Naive thymus-derived CD4-positive, alpha-beta T cell (primary cell): Measurements from ENCODE around the gene TBXAS1. TPM values are rescaled to one million over a fixed set of nuclear protein-coding genes. Genes with fewer than 3 reads are reported as not detected.

ENCODE experiments used
- ATAC-seq: fragments of 150-1000 bp; cut with Tn5 transposase; 2 replicates; pipeline ENCODE4 v1.10.0; 2021; ENCODE audit warnings: mild to moderate bottlenecking, moderate library complexity
- CTCF ChIA-PET: fragments of 350-600 bp; sonication (Branson Sonifier 250); formaldehyde crosslinking; loops from one replicate; lab custom pipeline; 2021; ENCODE audit warnings: antibody characterized with exemption; lab: Charles Lee
- POLR2A ChIA-PET: fragments of 350-600 bp; sonication (Branson Sonifier 250); formaldehyde crosslinking; loops from one replicate; lab custom pipeline; 2021; ENCODE audit warnings: antibody characterized with exemption, inconsistent platforms; lab: Charles Lee
- DNase-seq, 9 donors: peaks; one replicate each; pipeline versions ENCODE4 v3.0.0 to v3.0.0-alpha.2; 2020 to 2022; ENCODE audit warnings: mixed read lengths in 1 of 9
- H3K27ac ChIP-seq: one replicate; pipeline ENCODE4 v1.7.0; 2013; ENCODE audit warnings: mild to moderate bottlenecking, low read depth, low read length, moderate library complexity
- H3K27me3 ChIP-seq, 2 donors: one replicate each; pipeline ENCODE4 v1.7.0; 2013; ENCODE audit warnings: low read length in 2 of 2, mild to moderate bottlenecking in 2 of 2, moderate library complexity in 2 of 2; ENCODE audit not compliant: control insufficient read depth in 2 of 2, insufficient read depth in 2 of 2
- H3K36me3 ChIP-seq, 3 experiments: 1 replicate in 2 of 3; 2 replicates in 1 of 3; pipeline ENCODE4 v1.7.0; 2013; ENCODE audit warnings: low read length in 3 of 3, mild to moderate bottlenecking in 3 of 3, moderate library complexity in 1 of 3; ENCODE audit not compliant: insufficient read depth in 3 of 3, control insufficient read depth in 2 of 3
- H3K4me1 ChIP-seq, 2 donors: one replicate each; pipeline ENCODE4 v1.7.0; 2013; ENCODE audit warnings: low read length in 2 of 2, mild to moderate bottlenecking in 2 of 2, moderate library complexity in 1 of 2; ENCODE audit not compliant: control insufficient read depth in 2 of 2, insufficient read depth in 2 of 2
- H3K4me3 ChIP-seq: 2 replicates; pipeline ENCODE4 v1.7.0; 2013; ENCODE audit warnings: mild to moderate bottlenecking, low read length
- H3K9me3 ChIP-seq, 3 experiments: 1 replicate in 2 of 3; 2 replicates in 1 of 3; pipeline ENCODE4 v1.7.0; 2013; ENCODE audit warnings: low read length in 3 of 3; ENCODE audit not compliant: control insufficient read depth in 2 of 3
- H3K27ac Mint-ChIP-seq, 9 donors: one replicate each; pipeline ENCODE4 v1.8.0; 2020 to 2022; ENCODE audit warnings: mixed read lengths in 9 of 9, mild to moderate bottlenecking in 8 of 9, moderate library complexity in 5 of 9, inconsistent platforms in 2 of 9
- H3K27me3 Mint-ChIP-seq, 5 donors: one replicate each; pipeline ENCODE4 v1.8.0; 2021 to 2022; ENCODE audit warnings: mixed read lengths in 5 of 5, mild to moderate bottlenecking in 1 of 5
- H3K36me3 Mint-ChIP-seq, 5 donors: one replicate each; pipeline ENCODE4 v1.8.0; 2020 to 2022; ENCODE audit warnings: mixed read lengths in 5 of 5, mild to moderate bottlenecking in 3 of 5, inconsistent platforms in 1 of 5
- H3K4me1 Mint-ChIP-seq, 7 donors: one replicate each; pipeline ENCODE4 v1.8.0; 2020 to 2022; ENCODE audit warnings: mixed read lengths in 7 of 7, mild to moderate bottlenecking in 3 of 7, inconsistent platforms in 1 of 7
- H3K4me3 Mint-ChIP-seq, 10 donors: one replicate each; pipeline ENCODE4 v1.8.0; 2020 to 2022; ENCODE audit warnings: mild to moderate bottlenecking in 10 of 10, mixed read lengths in 10 of 10, moderate library complexity in 6 of 10, inconsistent platforms in 2 of 10
- H3K9me3 Mint-ChIP-seq, 11 donors: one replicate each; pipeline ENCODE4 v1.8.0; 2020 to 2022; ENCODE audit warnings: mixed read lengths in 11 of 11, mild to moderate bottlenecking in 4 of 11, inconsistent platforms in 1 of 11, moderate library complexity in 1 of 11
- intact Hi-C, 2 donors: fragments of 100-400 bp; cut with micrococcal nuclease; formaldehyde crosslinking; loops; one replicate each; pipeline ENCODE4 v1.15.1; 2023
- polyA plus RNA-seq, 2 donors: library from polyadenylated mRNA; unstranded; fragments of 300-500 nt; fragmentation: Illumina TruSeq; gene quantifications; one replicate each; pipeline ENCODE4 v1.2.3, GENCODE V29; 2021
- total RNA-seq, 6 experiments: library from RNA in 5 of 6; stranded (reverse) in 5 of 6; gene quantifications; 1 replicate in 5 of 6; 2 replicates in 1 of 6; pipeline ENCODE4 v1.2.3 and lab custom pipeline; 2021 to 2026

Gene TBXAS1
- total and polyA plus RNA-seq, 7 experiments from 2014 or later = 1.9 to 70.9 (median 3.2) TPM

DNA sequence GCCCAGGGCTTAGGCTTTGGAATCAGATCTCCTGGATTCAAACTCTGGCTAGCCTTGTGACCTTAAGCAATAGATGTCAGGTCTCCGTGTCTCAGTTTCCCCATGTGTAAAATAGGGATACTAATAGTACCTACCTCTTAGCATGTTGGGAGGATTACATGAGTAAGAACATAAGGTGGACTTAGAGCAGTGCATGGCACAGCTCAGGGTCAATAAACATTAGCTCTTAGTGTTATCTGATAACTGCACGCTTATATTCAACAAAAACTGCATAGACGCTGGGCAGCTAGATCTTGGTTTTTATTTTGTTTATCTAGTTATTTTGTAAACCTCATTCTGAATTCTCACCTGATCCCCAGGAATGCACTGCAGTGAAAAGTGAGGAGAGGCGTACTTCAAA is 17.2 kb downstream of the TBXAS1 start:
- ATAC-seq (no peak), DNase-seq (no peak)
- no peaks in the 10 kb centered on the region for H3K36me3 ChIP-seq
- Mint-ChIP-seq H3K27me3 (peaks cover 0 to 5% (median 0%) of the 10 kb centered on the region in 5 donors), H3K4me3 (no peak overlapping the region), H3K27ac (no peak overlapping the region), H3K9me3 (peaks cover 0 to 11% (median 0%) of the 10 kb centered on the region in 11 donors), H3K36me3 (peaks cover 0 to 2% (median 0%) of the 10 kb centered on the region in 5 donors), H3K4me1 (peaks cover 0 to 10% (median 0%) of the 10 kb centered on the region in 7 donors)
- no peaks in the 10 kb centered on the region for H3K27me3 ChIP-seq
- ChIA-PET CTCF (no interaction called here), POLR2A (no interaction called here)
- no peak overlapping the region for H3K27ac ChIP-seq
- intact Hi-C loops = no loop called here
- H3K4me1 ChIP-seq = no peaks in the 10 kb centered on the region
- no peaks in the 10 kb centered on the region for H3K9me3 ChIP-seq
- H3K4me3 ChIP-seq = no peak overlapping the region

GRCh38 chr7:139848274-139848673 is 19.2 kb downstream of the TBXAS1 start:
- intact Hi-C loops = no loop called here
- H3K9me3 ChIP-seq = no peaks in the 10 kb centered on the region
- ChIA-PET CTCF (no interaction called here), POLR2A (no interaction called here)
- H3K27me3 ChIP-seq = no peaks in the 10 kb centered on the region
- H3K4me1 Mint-ChIP-seq = peaks cover 0 to 6% (median 0%) of the 10 kb centered on the region in 7 donors
- no peak for DNase-seq
- no peak overlapping the region for H3K27ac ChIP-seq
- peaks cover 0 to 5% (median 0%) of the 10 kb centered on the region in 5 donors for H3K27me3 Mint-ChIP-seq
- H3K4me3 ChIP-seq = no peak overlapping the region
- H3K36me3 ChIP-seq = no peaks in the 10 kb centered on the region
- peaks cover 0 to 11% (median 0%) of the 10 kb centered on the region in 11 donors for H3K9me3 Mint-ChIP-seq
- no peak for ATAC-seq
- no peak overlapping the region for H3K27ac Mint-ChIP-seq
- no peak overlapping the region for H3K4me3 Mint-ChIP-seq
- H3K4me1 ChIP-seq = no peaks in the 10 kb centered on the region
- peaks cover 0 to 2% (median 0%) of the 10 kb centered on the region in 5 donors for H3K36me3 Mint-ChIP-seq

DNA sequence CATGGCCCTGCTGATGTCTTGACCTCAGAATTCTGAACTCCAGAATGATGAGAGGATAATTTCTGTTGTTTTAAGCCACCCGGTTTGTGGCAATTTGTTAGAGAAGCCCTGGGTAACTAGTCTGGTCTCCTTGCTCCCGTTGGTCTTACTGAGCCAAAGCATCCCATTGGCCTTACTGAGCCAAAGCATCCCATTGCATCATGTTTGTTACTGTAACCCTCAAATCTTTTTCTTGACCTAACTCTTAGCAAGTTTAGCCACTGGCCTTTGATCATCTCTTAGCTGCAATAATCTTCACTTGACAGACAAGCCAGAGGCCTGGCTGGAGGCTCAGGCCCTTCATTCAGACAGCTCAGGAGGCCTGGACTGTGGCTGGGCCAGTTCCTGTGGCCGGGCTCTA is 21.8 kb downstream of the TBXAS1 start:
- Histone ChIP-seq H3K27ac (no peak overlapping the region), H3K4me1 (peaks cover 0 to 7% of the 10 kb centered on the region in 2 donors), H3K36me3 (no peaks in the 10 kb centered on the region), H3K4me3 (no peak overlapping the region), H3K9me3 (no peaks in the 10 kb centered on the region), H3K27me3 (no peaks in the 10 kb centered on the region)
- H3K27ac Mint-ChIP-seq = no peak overlapping the region
- ChIA-PET POLR2A (no interaction called here), CTCF (interaction anchor here (0.9 kb wide), 1 partner anchor 24 kb away, joined by 3 read pairs; no protein-coding TSS in a partner anchor)
- DNase-seq (no peak), ATAC-seq (no peak)
- H3K9me3 Mint-ChIP-seq = peaks cover 0 to 11% (median 0%) of the 10 kb centered on the region in 11 donors
- H3K27me3 Mint-ChIP-seq = no peaks in the 10 kb centered on the region
- no peak overlapping the region for H3K4me3 Mint-ChIP-seq
- H3K4me1 Mint-ChIP-seq = peaks cover 15 to 29% (median 23%) of the 10 kb centered on the region in 7 donors
- H3K36me3 Mint-ChIP-seq = peaks cover 0 to 4% (median 0%) of the 10 kb centered on the region in 5 donors
- intact Hi-C loops = no loop called here

- Mint-ChIP-seq H3K27ac (no peak overlapping the region), H3K27me3 (no peaks in the 10 kb centered on the region), H3K4me1 (peaks cover 16 to 33% (median 25%) of the 10 kb centered on the region in 7 donors), H3K36me3 (peaks cover 0 to 4% (median 0%) of the 10 kb centered on the region in 5 donors), H3K9me3 (peaks cover 0 to 11% (median 0%) of the 10 kb centered on the region in 11 donors), H3K4me3 (no peak overlapping the region)
- Histone ChIP-seq H3K9me3 (no peaks in the 10 kb centered on the region), H3K27me3 (no peaks in the 10 kb centered on the region), H3K27ac (no peak overlapping the region), H3K4me1 (peaks cover 0 to 8% of the 10 kb centered on the region in 2 donors), H3K36me3 (no peaks in the 10 kb centered on the region), H3K4me3 (no peak overlapping the region)
- ATAC-seq (no peak), DNase-seq (no peak)
- CTCF ChIA-PET = interaction anchor here (1.4 kb wide), 1 partner anchor 16 kb away, joined by 3 read pairs; no protein-coding TSS in a partner anchor
- POLR2A ChIA-PET = no interaction called here
- intact Hi-C loops = no loop called here
These were observed 22.9 kb downstream of the TBXAS1 start for GRCh38 chr7:139851770-139852481.

- peaks cover 16 to 33% (median 25%) of the 10 kb centered on the region in 7 donors for H3K4me1 Mint-ChIP-seq
- POLR2A ChIA-PET = no interaction called here
- H3K4me1 ChIP-seq = peaks cover 0 to 8% of the 10 kb centered on the region in 2 donors
These were observed 23.4 kb downstream of the TBXAS1 start for GRCh38 chr7:139852482-139852845.

GRCh38 chr7:139853506-139854123 is 24.6 kb downstream of the TBXAS1 start:
- Mint-ChIP-seq H3K4me1 (peaks cover 16 to 33% (median 25%) of the 10 kb centered on the region in 7 donors), H3K36me3 (peaks cover 0 to 4% (median 0%) of the 10 kb centered on the region in 5 donors), H3K27me3 (no peaks in the 10 kb centered on the region), H3K9me3 (peaks cover 0 to 2% (median 0%) of the 10 kb centered on the region in 11 donors), H3K27ac (no peak overlapping the region), H3K4me3 (peak overlapping the region in 1 of 10 donors; percentile 33)
- H3K36me3 ChIP-seq = no peaks in the 10 kb centered on the region
- H3K9me3 ChIP-seq = no peaks in the 10 kb centered on the region
- DNase-seq (no peak), ATAC-seq (no peak)
- H3K4me1 ChIP-seq = peaks cover 0 to 8% of the 10 kb centered on the region in 2 donors
- no peaks in the 10 kb centered on the region for H3K27me3 ChIP-seq
- ChIA-PET POLR2A (interaction anchor here (0.9 kb wide), 1 partner anchor 69 kb away, joined by 3 read pairs; no protein-coding TSS in a partner anchor), CTCF (no interaction called here)
- no peak overlapping the region for H3K4me3 ChIP-seq
- no peak overlapping the region for H3K27ac ChIP-seq
- intact Hi-C loops = no loop called here

More at GRCh38 chr7:139852482-139852845, 23.4 kb downstream of the TBXAS1 start:
- H3K27me3 Mint-ChIP-seq = no peaks in the 10 kb centered on the region
- ATAC-seq = no peak
- intact Hi-C loops = no loop called here
- H3K4me3 Mint-ChIP-seq = no peak overlapping the region
- Histone ChIP-seq H3K27ac (no peak overlapping the region), H3K36me3 (no peaks in the 10 kb centered on the region), H3K4me3 (no peak overlapping the region), H3K27me3 (no peaks in the 10 kb centered on the region), H3K9me3 (no peaks in the 10 kb centered on the region)
- H3K27ac Mint-ChIP-seq = no peak overlapping the region
- no peak for DNase-seq
- H3K9me3 Mint-ChIP-seq = peaks cover 0 to 7% (median 0%) of the 10 kb centered on the region in 11 donors
- CTCF ChIA-PET = interaction anchor here (1.4 kb wide), 1 partner anchor 16 kb away, joined by 3 read pairs; no protein-coding TSS in a partner anchor
- peaks cover 0 to 4% (median 0%) of the 10 kb centered on the region in 5 donors for H3K36me3 Mint-ChIP-seq
